Peyer's patch (tissue), 4 donors: Measurements from ENCODE around the gene KCNC1. TPM values are rescaled to one million over a fixed set of nuclear protein-coding genes. Genes with fewer than 3 reads are reported as not detected.

Experiments
- DNase-seq, 3 donors: peaks; one replicate each; pipeline ENCODE4 v3.0.0-alpha.2; 2017 to 2019
- H3K27ac ChIP-seq, 4 donors: fragments of 200-600 bp; sonication (generic); one replicate each; pipeline ENCODE4 v1.5.1; 2016 to 2019
- H3K27me3 ChIP-seq, 2 donors: fragments of 200-600 bp; sonication (generic); one replicate each; pipeline ENCODE4 v1.5.1; 2019
- H3K36me3 ChIP-seq, 3 donors: fragments of 200-600 bp; sonication (generic); one replicate each; pipeline ENCODE4 v1.5.1; 2016 to 2019
- H3K4me1 ChIP-seq, 4 donors: fragments of 200-600 bp; sonication (generic); one replicate each; pipeline ENCODE4 v1.5.1; 2016 to 2019
- H3K4me3 ChIP-seq, 4 donors: fragments of 200-600 bp; sonication (generic); 1 replicate in 3 of 4; 2 replicates in 1 of 4; pipeline ENCODE4 v1.5.1; 2016 to 2019; ENCODE audit warnings: mild to moderate bottlenecking in 1 of 4
- H3K9me3 ChIP-seq, 4 donors: fragments of 200-600 bp; sonication (generic); one replicate each; pipeline ENCODE4 v1.5.1; 2016 to 2019; ENCODE audit warnings: mild to moderate bottlenecking in 1 of 4
- POLR2A ChIP-seq, 2 donors: fragments of 450-650 bp; IDR thresholded peaks; one replicate each; pipeline ENCODE4 v1.5.1; 2017; ENCODE audit warnings: antibody characterized with exemption in 2 of 2, mild to moderate bottlenecking in 2 of 2, moderate library complexity in 2 of 2
- total RNA-seq, 4 donors: library from RNA; depleted of rRNA; stranded (reverse); fragments of >200 nt; gene quantifications; one replicate each; pipeline ENCODE4 v1.1.0, GENCODE V29; 2016
- TF ChIP-seq, protein P1 (sequence below), 6 experiments: fragments of 450-650 bp in 4 of 6; fragments of 200-600 bp in 2 of 6; sonication (generic) in 1 of 6; IDR thresholded peaks; one replicate each; pipeline ENCODE4 v1.5.1; 2017 to 2019; ENCODE audit warnings: antibody characterized with exemption in 6 of 6, mild to moderate bottlenecking in 3 of 6, moderate library complexity in 1 of 6

Gene KCNC1
- total RNA-seq, 4 donors from 2014 or later, result 0.13 to 9.9 TPM; not detected in 2

GRCh38 chr11:17760102-17761029 is 25.8 kb downstream of the KCNC1 start:
- Histone ChIP-seq H3K27ac (no peak overlapping the region), H3K27me3 (no peaks in the 10 kb centered on the region), H3K36me3 (no peaks in the 10 kb centered on the region), H3K9me3 (no peaks in the 10 kb centered on the region), H3K4me3 (no peak overlapping the region), H3K4me1 (no peaks in the 10 kb centered on the region)
- peak in 2 of 3 donors; percentile 71 to 72 for DNase-seq
- TF ChIP-seq, protein P1, sequence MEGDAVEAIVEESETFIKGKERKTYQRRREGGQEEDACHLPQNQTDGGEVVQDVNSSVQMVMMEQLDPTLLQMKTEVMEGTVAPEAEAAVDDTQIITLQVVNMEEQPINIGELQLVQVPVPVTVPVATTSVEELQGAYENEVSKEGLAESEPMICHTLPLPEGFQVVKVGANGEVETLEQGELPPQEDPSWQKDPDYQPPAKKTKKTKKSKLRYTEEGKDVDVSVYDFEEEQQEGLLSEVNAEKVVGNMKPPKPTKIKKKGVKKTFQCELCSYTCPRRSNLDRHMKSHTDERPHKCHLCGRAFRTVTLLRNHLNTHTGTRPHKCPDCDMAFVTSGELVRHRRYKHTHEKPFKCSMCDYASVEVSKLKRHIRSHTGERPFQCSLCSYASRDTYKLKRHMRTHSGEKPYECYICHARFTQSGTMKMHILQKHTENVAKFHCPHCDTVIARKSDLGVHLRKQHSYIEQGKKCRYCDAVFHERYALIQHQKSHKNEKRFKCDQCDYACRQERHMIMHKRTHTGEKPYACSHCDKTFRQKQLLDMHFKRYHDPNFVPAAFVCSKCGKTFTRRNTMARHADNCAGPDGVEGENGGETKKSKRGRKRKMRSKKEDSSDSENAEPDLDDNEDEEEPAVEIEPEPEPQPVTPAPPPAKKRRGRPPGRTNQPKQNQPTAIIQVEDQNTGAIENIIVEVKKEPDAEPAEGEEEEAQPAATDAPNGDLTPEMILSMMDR (IDR thresholded peaks at IDR 0.05), result peak in 4 of 6 experiments; percentile 27 to 77 (median 70)
- no peak for TF ChIP-seq POLR2A (IDR thresholded peaks at IDR 0.05)

GRCh38 chr11:17762309-17762974 is 27.9 kb downstream of the KCNC1 start:
- Histone ChIP-seq H3K36me3 (no peaks in the 10 kb centered on the region), H3K27me3 (no peaks in the 10 kb centered on the region), H3K27ac (no peak overlapping the region), H3K4me1 (no peaks in the 10 kb centered on the region), H3K4me3 (no peak overlapping the region), H3K9me3 (no peaks in the 10 kb centered on the region)
- no peak for DNase-seq
- TF ChIP-seq, protein P1 (IDR thresholded peaks at IDR 0.05), result no peak
- no peak for TF ChIP-seq POLR2A (IDR thresholded peaks at IDR 0.05)

- TF ChIP-seq, protein P1 (IDR thresholded peaks at IDR 0.05), result no peak
- TF ChIP-seq POLR2A (IDR thresholded peaks at IDR 0.05), result no peak
- Histone ChIP-seq H3K27me3 (no peaks in the 10 kb centered on the region), H3K27ac (no peak overlapping the region), H3K36me3 (no peaks in the 10 kb centered on the region), H3K4me3 (no peak overlapping the region), H3K9me3 (no peaks in the 10 kb centered on the region), H3K4me1 (no peaks in the 10 kb centered on the region)
- DNase-seq, result no peak
Measured at GRCh38 chr11:17763244-17763643, 28.7 kb downstream of the KCNC1 start.

- H3K4me1 ChIP-seq, result no peaks in the 10 kb centered on the region
- H3K36me3 ChIP-seq, result no peaks in the 10 kb centered on the region
- H3K27ac ChIP-seq, result no peak overlapping the region
- no peak for TF ChIP-seq POLR2A (IDR thresholded peaks at IDR 0.05)
- TF ChIP-seq, protein P1 (IDR thresholded peaks at IDR 0.05), result no peak
- H3K9me3 ChIP-seq, result no peaks in the 10 kb centered on the region
- H3K4me3 ChIP-seq, result no peak overlapping the region
- no peak for DNase-seq
- H3K27me3 ChIP-seq, result no peaks in the 10 kb centered on the region
Measured at GRCh38 chr11:17763703-17764102, 29.1 kb downstream of the KCNC1 start.

DNA sequence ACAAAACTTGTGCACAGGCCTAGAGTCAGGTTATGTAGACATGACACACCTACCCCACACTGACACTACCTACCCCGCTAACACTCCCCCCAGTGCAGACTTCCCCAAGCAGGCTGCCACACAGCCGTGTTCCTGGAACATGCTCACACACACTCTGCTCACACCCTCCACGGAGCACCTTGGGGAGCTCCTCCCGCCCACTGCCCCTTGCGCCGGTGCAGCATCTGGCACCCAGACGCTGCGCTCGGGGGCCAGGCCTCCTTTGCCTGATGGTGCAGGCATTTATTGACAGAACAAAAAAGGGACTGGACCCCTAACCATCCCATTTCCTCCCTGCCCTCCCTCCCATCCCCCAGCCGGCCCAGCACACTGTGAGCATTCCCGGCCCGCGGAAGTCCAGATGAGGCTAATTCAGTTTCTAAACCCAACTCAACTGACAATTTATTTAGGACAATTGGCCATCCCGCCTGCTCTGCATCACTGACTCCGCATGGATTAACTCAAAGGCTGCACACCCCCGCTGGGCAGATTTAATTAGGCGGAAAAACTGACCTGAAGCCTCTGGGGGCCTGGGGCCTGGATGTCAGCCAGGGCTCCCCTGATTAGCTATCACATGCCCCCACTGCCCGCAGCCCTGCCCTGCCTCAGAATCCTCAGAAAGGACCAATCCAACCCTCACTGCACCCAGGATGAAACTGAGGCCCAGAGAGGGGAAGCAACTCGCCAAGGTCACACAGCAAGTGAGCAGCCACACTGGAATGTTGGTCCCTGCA is 30.1 kb downstream of the KCNC1 start:
- DNase-seq, result no peak
- no peaks in the 10 kb centered on the region for H3K9me3 ChIP-seq
- TF ChIP-seq POLR2A (IDR thresholded peaks at IDR 0.05), result no peak
- TF ChIP-seq, protein P1 (IDR thresholded peaks at IDR 0.05), result no peak

More for the DNA sequence above, 30.1 kb downstream of the KCNC1 start:
- H3K4me3 ChIP-seq, result no peak overlapping the region
- H3K27ac ChIP-seq, result no peak overlapping the region
- H3K4me1 ChIP-seq, result no peaks in the 10 kb centered on the region
- no peaks in the 10 kb centered on the region for H3K27me3 ChIP-seq
- no peaks in the 10 kb centered on the region for H3K36me3 ChIP-seq
